Nephron (organoid): ENCODE results near the gene PAPLN.
A peak's percentile ranks its signal among the peaks of the same experiment; 100 is the strongest.

Experiments
- H3K27ac Mint-ChIP-seq, 3 experiments: 2 replicates each; pipeline ENCODE4 v1.8.0; 2020; ENCODE audit warnings: mixed read lengths in 3 of 3, mild to moderate bottlenecking in 2 of 3, moderate library complexity in 1 of 3
- H3K27me3 Mint-ChIP-seq: 2 replicates; pipeline ENCODE4 v1.8.0; 2021; ENCODE audit warnings: low read depth, mild to moderate bottlenecking, moderate library complexity, mixed read lengths
- H3K36me3 Mint-ChIP-seq: 2 replicates; pipeline ENCODE4 v1.8.0; 2020; ENCODE audit warnings: low read depth, mixed read lengths
- H3K4me1 Mint-ChIP-seq: 2 replicates; pipeline ENCODE4 v1.8.0; 2020; ENCODE audit warnings: mixed read lengths
- H3K4me3 Mint-ChIP-seq, 3 experiments: 2 replicates each; pipeline ENCODE4 v1.8.0; 2020; ENCODE audit warnings: mild to moderate bottlenecking in 3 of 3, mixed read lengths in 3 of 3, moderate library complexity in 2 of 3
- H3K9me3 Mint-ChIP-seq: 2 replicates; pipeline ENCODE4 v1.8.0; 2020; ENCODE audit warnings: mixed read lengths
- CTCF ChIP-seq, 3 experiments: fragments of 200-600 bp; sonication (generic); IDR thresholded peaks; one replicate each; pipeline ENCODE4 v1.5.0; 2021; ENCODE audit warnings: antibody characterized with exemption in 3 of 3; ENCODE audit not compliant: unreplicated experiment in 3 of 3

PAPLN gene

GRCh38 chr14:73276836-73277235 lies 39.5 kb downstream of the PAPLN start:
- no peaks in the 10 kb centered on the region for H3K27me3 Mint-ChIP-seq
- no peak overlapping the region for H3K27ac Mint-ChIP-seq
- TF ChIP-seq CTCF (IDR thresholded peaks at IDR 0.05; ENCODE audit: unreplicated experiment in 3 of 3) = no peak
- no peaks in the 10 kb centered on the region for H3K9me3 Mint-ChIP-seq
- H3K36me3 Mint-ChIP-seq = peaks cover 50% of the 10 kb centered on the region
- peaks cover 3% of the 10 kb centered on the region for H3K4me1 Mint-ChIP-seq
- no peak overlapping the region for H3K4me3 Mint-ChIP-seq

DNA sequence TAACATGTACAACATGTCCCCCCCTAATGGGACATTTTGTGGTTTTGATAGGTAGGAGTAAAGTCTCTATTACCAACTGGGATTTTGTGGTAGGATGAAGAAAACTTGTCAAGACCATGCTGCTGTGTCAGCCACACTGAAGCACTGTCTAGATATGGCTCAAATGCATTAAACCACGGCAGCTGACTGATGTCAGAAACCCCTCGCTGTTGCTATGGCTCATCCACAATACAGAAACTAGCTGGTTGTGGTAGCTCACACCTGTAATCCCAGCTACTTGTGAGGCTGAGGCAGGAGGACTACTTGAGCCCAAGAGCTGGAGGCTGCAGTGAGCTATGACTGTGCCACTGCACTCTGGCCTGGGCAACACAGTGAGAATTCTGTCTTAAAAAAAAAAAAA lies 40.1 kb downstream of the PAPLN start:
- TF ChIP-seq CTCF (IDR thresholded peaks at IDR 0.05; ENCODE audit: unreplicated experiment in 3 of 3) = no peak
- no peak overlapping the region for H3K27ac Mint-ChIP-seq
- H3K27me3 Mint-ChIP-seq = no peaks in the 10 kb centered on the region
- H3K4me1 Mint-ChIP-seq = no peaks in the 10 kb centered on the region
- H3K4me3 Mint-ChIP-seq = no peak overlapping the region
- no peaks in the 10 kb centered on the region for H3K9me3 Mint-ChIP-seq
- peaks cover 52% of the 10 kb centered on the region for H3K36me3 Mint-ChIP-seq

- H3K9me3 Mint-ChIP-seq = no peaks in the 10 kb centered on the region
- no peak for TF ChIP-seq CTCF (IDR thresholded peaks at IDR 0.05; ENCODE audit: unreplicated experiment in 3 of 3)
- H3K4me1 Mint-ChIP-seq = no peaks in the 10 kb centered on the region
- no peaks in the 10 kb centered on the region for H3K27me3 Mint-ChIP-seq
- H3K27ac Mint-ChIP-seq = no peak overlapping the region
- H3K4me3 Mint-ChIP-seq = no peak overlapping the region
- H3K36me3 Mint-ChIP-seq = peaks cover 56% of the 10 kb centered on the region
Observed at GRCh38 chr14:73280903-73281302, 43.6 kb downstream of the PAPLN start.

- Mint-ChIP-seq H3K9me3 (no peaks in the 10 kb centered on the region), H3K27ac (no peak overlapping the region), H3K27me3 (no peaks in the 10 kb centered on the region), H3K4me1 (no peaks in the 10 kb centered on the region), H3K4me3 (no peak overlapping the region), H3K36me3 (peaks cover 54% of the 10 kb centered on the region)
- peak; percentile 21 to 55 (median 35) for TF ChIP-seq CTCF (IDR thresholded peaks at IDR 0.05; ENCODE audit: unreplicated experiment in 3 of 3)
Observed at GRCh38 chr14:73283608-73284379, 46.5 kb downstream of the PAPLN start.

- Mint-ChIP-seq H3K27me3 (no peaks in the 10 kb centered on the region), H3K36me3 (peaks cover 48% of the 10 kb centered on the region), H3K4me3 (no peak overlapping the region), H3K4me1 (no peaks in the 10 kb centered on the region), H3K27ac (no peak overlapping the region), H3K9me3 (no peaks in the 10 kb centered on the region)
- no peak for TF ChIP-seq CTCF (IDR thresholded peaks at IDR 0.05; ENCODE audit: unreplicated experiment in 3 of 3)
Observed at GRCh38 chr14:73285979-73286378, 48.7 kb downstream of the PAPLN start.

DNA sequence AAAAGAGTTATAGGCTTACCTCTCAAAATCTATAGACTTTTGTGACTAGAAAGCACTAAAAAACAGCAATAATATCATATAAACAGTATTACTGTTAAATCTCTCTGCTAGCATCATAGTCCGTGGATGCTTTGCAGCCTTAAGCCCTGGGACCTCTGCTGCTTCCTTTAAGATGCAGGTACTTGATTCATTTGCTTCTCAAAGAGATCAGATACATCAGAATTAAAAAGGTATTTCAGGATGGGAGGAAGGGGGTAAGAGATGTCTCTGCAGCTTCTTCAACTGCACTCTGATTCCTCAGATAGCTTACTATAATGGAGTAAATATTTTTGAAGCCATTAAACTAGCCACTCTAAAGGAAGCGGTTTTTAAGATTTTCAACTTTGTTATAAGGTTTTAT lies 49.3 kb downstream of the PAPLN start:
- H3K4me3 Mint-ChIP-seq = no peak overlapping the region
- TF ChIP-seq CTCF (IDR thresholded peaks at IDR 0.05; ENCODE audit: unreplicated experiment in 3 of 3) = no peak
- no peaks in the 10 kb centered on the region for H3K4me1 Mint-ChIP-seq

More for the DNA sequence above, 49.3 kb downstream of the PAPLN start:
- H3K27ac Mint-ChIP-seq = no peak overlapping the region
- no peaks in the 10 kb centered on the region for H3K9me3 Mint-ChIP-seq
- H3K27me3 Mint-ChIP-seq = no peaks in the 10 kb centered on the region
- H3K36me3 Mint-ChIP-seq = peaks cover 42% of the 10 kb centered on the region
